ENCODE data around the gene PCTP. TPM values are rescaled to one million over a fixed set of nuclear protein-coding genes. Genes with fewer than 3 reads are reported as not detected.

The PCTP gene
- total and polyA plus RNA-seq, 9 of the 15 experiments (the other 6 are each of a cell fraction or from before 2014, with no cell fraction given), result 10.9 to 62.3 (median 41.2) TPM

DNA sequence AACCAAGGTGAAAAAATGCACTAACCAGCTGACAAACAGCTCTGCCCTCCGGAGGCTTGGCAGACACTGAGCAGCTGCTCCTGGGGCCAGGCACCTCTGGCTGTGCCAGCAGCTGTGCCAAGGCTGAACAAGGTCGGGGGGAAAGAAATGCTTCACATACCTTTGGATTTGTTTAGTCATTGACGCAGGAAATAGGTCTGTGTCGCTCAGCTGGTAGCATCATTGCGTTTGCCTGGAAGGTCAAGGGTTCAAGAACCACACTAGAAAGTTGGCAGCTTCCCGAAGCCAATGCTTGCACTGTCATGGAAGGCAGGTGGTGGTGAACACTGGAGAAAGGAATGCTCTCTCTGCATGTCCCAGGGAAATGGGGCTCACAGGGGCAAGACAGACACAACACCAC, 63.5 kb downstream of the PCTP start:
- Histone ChIP-seq H4K20me1 (replicated peaks; ENCODE audit: control insufficient read depth, insufficient read depth, low read length) (no peaks in the 10 kb centered on the region), H2AFZ (ENCODE audit: low read depth, low read length) (peak overlapping the region; percentile 73), H3K36me3 (ENCODE audit: control insufficient read depth, insufficient read depth, low read length) (no peaks in the 10 kb centered on the region), H3K9ac (ENCODE audit: insufficient read depth in 1 of 2, low read depth in 2 of 2, low read length in 2 of 2) (0 out of 4 replicates have a peak overlapping the region, but pooled peaks of 1 of the 2 experiments have one; percentile 27), H3K4me3 (no peak overlapping the region), H3K27me3 (ENCODE audit: control insufficient read depth in 2 of 2, insufficient read depth in 2 of 2, low read length in 2 of 2) (no peaks in the 10 kb centered on the region), H3K27ac (ENCODE audit: extremely low read depth, low read depth, low read length) (no peak overlapping the region), H3K79me2 (ENCODE audit: control insufficient read depth, insufficient read depth, low read length) (no peaks in the 10 kb centered on the region), H3K9me1 (ENCODE audit: control insufficient read depth, insufficient read depth, low read length) (no peaks in the 10 kb centered on the region), H3K9me3 (replicated peaks; ENCODE audit: control insufficient read depth, insufficient read depth, low read depth, low read length) (no peaks in the 10 kb centered on the region), H3K4me1 (replicated peaks in 1 of 2; ENCODE audit: control insufficient read depth in 2 of 2, insufficient read depth in 2 of 2, low read length in 2 of 2) (peaks cover 21 to 64% of the 10 kb centered on the region in 2 experiments; a peak in 4 of 5 replicates), H3K4me2 (ENCODE audit: insufficient read depth, low read length) (no peak overlapping the region)
- 54% methylated on average over 6 of the region's 6 CpGs for WGBS (ENCODE audit: insufficient coverage, low coverage, missing lambda C conversion rate)
- intact Hi-C loops (cut with micrococcal nuclease), result no loop called here
- in situ Hi-C loops (cut with MboI), result no loop called here
- CTCF ChIA-PET (ENCODE audit: low intra/inter-chr PET ratio), result interaction anchor here (0.6 kb wide), 1 partner anchor 531 kb away, joined by 3 read pairs; no protein-coding TSS in a partner anchor
- BruUV-seq (replicated peaks), result no TSS peak
- no peak for FAIRE-seq
- ATAC-seq, result no peak
- DNase-seq (ENCODE audit: extremely low read depth in 1 of 4, low spot score in 3 of 4), result no peak
- POLR2A ChIA-PET, result no interaction called here
- no peak for TF ChIP-seq ZBTB17 (CRISPR knock-in tag; IDR thresholded peaks at IDR 0.05)
- no peak for TF ChIP-seq GTF3C2 (IDR thresholded peaks at IDR 0.05; ENCODE audit: borderline replicate concordance, extremely low read depth, insufficient read length)
- TF ChIP-seq NR2C1 (IDR thresholded peaks at IDR 0.05), result no peak
- peak; percentile 57; the same call in 1 of the 2 replicates for TF ChIP-seq NR2C1 (tag; IDR thresholded peaks at IDR 0.05)
- TF ChIP-seq, protein P1, sequence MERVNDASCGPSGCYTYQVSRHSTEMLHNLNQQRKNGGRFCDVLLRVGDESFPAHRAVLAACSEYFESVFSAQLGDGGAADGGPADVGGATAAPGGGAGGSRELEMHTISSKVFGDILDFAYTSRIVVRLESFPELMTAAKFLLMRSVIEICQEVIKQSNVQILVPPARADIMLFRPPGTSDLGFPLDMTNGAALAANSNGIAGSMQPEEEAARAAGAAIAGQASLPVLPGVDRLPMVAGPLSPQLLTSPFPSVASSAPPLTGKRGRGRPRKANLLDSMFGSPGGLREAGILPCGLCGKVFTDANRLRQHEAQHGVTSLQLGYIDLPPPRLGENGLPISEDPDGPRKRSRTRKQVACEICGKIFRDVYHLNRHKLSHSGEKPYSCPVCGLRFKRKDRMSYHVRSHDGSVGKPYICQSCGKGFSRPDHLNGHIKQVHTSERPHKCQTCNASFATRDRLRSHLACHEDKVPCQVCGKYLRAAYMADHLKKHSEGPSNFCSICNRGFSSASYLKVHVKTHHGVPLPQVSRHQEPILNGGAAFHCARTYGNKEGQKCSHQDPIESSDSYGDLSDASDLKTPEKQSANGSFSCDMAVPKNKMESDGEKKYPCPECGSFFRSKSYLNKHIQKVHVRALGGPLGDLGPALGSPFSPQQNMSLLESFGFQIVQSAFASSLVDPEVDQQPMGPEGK (CRISPR knock-in tag; IDR thresholded peaks at IDR 0.05; ENCODE audit: borderline replicate concordance), result no peak
- no peak for TF ChIP-seq MAFF (IDR thresholded peaks at IDR 0.05; ENCODE audit: low read length)
- TF ChIP-seq SETDB1 (IDR thresholded peaks at IDR 0.05; ENCODE audit: low read length), result no peak
- 0 out of 2 replicates have a peak, but pooled peaks have one; percentile 28 for TF ChIP-seq ETV1 (tag; conservative IDR thresholded peaks at IDR 0.05; ENCODE audit: low read depth)
- no peak for TF ChIP-seq CAMTA2 (CRISPR knock-in tag; conservative IDR thresholded peaks at IDR 0.05)
- no peak for TF ChIP-seq TFAP4 (CRISPR knock-in tag; IDR thresholded peaks at IDR 0.05; ENCODE audit: borderline replicate concordance)
- TF ChIP-seq, protein P2, sequence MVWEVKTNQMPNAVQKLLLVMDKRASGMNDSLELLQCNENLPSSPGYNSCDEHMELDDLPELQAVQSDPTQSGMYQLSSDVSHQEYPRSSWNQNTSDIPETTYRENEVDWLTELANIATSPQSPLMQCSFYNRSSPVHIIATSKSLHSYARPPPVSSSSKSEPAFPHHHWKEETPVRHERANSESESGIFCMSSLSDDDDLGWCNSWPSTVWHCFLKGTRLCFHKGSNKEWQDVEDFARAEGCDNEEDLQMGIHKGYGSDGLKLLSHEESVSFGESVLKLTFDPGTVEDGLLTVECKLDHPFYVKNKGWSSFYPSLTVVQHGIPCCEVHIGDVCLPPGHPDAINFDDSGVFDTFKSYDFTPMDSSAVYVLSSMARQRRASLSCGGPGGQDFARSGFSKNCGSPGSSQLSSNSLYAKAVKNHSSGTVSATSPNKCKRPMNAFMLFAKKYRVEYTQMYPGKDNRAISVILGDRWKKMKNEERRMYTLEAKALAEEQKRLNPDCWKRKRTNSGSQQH (CRISPR knock-in tag; IDR thresholded peaks at IDR 0.05), result no peak
- no peak for TF ChIP-seq ID3 (CRISPR knock-in tag; IDR thresholded peaks at IDR 0.05)
- 0 out of 2 replicates have a peak, but pooled peaks have one; percentile 69 for TF ChIP-seq ID3 (tag; IDR thresholded peaks at IDR 0.05)
- TF ChIP-seq ZNF12 (CRISPR knock-in tag; IDR thresholded peaks at IDR 0.05), result no peak
- no peak for TF ChIP-seq NR2C2 (CRISPR knock-in tag; IDR thresholded peaks at IDR 0.05)
- TF ChIP-seq NR2C2 (tag; IDR thresholded peaks at IDR 0.05), result 0 out of 2 replicates have a peak, but pooled peaks have one; percentile 15
